GM18520 (cell line): Measurements from ENCODE around the gene MBP.
"Not testable (repeated sequence)": the region's sequence is repeated elsewhere in the genome, so short reads cannot be mapped to it uniquely, and the experiment has no call there.

Experiments used
- ATAC-seq: cut with Tn5 transposase; IDR thresholded peaks from one replicate; pipeline ENCODE4 v1.9.1; 2021; ENCODE audit not compliant: unreplicated experiment

The MBP gene

GRCh38 chr18:77031662-77032061, 100.9 kb downstream of the MBP start:
- ATAC-seq = no peak

DNA sequence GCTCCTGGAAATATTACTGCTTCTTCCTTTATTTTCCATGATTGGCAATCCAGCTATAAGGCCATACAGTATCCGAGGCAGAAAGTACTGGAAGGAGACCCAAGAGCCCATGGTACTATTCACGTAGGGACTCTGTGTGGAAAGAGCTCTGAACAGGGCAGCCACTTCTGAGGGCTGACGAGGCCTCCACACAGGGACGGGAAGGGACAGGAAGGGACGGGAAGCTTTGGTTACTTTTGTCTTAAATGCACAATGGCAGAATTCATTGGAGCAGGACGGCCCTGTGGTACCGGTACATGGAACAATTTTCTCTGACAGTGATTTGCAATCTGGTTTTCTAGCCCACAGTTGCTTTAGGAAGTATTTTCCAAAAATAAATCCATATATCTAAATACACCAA, 102.4 kb downstream of the MBP start:
- no peak for ATAC-seq

GRCh38 chr18:77025831-77026363, 106.7 kb downstream of the MBP start:
- no peak for ATAC-seq

DNA sequence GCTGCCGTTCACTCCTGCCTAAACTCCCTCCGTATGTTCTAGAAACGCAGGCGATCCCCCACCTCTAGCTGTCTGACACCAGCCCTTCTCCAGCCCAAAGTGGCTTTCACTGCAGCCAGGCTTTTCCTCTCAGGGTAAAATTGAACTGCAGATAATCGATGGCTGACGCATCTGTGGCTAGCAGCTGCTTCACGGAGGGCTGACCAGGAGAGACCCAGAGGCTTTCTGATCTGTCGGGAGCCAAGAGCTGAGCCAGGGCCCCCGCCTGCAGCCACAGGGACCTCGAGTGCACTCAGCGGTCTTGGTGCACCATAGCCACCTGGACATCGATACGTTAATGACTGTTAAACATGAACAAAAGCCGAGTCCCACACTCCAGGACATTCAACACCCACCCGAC, 107.5 kb downstream of the MBP start:
- no peak for ATAC-seq

DNA sequence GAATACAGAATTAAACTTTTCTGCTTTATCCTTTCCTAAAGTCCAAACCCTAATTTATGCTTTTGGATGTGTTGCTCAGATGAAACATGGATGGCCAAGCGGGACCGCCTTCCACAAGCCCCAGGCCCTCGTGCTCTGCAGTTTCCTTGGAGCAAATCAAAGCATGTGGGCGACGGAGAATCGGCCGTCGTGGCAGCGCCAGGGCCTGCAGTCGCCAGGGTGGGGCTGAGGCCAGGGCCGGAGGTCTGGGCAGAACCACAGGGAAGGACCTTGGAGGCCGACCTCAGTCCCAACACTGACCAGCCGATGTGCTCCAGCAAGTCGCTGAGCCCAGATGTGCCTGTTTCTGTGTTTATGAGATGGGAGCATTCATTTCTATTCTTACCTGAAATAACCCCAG, 108.1 kb downstream of the MBP start:
- ATAC-seq = no peak

- ATAC-seq = no peak
These were observed 109.3 kb downstream of the MBP start for GRCh38 chr18:77023102-77023782.

DNA sequence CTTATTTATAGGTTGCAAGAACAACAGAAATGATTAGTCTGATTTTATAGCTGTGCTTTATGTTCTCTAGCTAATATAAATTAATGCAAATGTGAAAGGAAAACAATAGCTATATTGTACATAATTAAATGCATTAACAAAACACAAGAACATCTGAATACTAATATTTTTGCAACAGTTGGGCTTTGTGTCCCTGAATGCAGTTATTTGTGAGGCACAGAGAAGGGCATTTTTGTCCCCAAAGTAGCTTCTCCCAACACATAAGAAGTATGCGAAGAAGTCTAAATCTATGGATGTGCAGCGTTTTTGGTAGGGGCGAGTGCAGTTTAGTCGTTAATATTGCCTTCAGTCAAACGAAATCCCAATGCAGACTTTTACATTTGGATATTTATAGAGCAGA, 110.0 kb downstream of the MBP start:
- no peak for ATAC-seq

GRCh38 chr18:77022116-77022515, 110.5 kb downstream of the MBP start:
- no peak for ATAC-seq

GRCh38 chr18:77021478-77021877, 111.1 kb downstream of the MBP start:
- not testable (repeated sequence) for ATAC-seq

GRCh38 chr18:77021075-77021474, 111.5 kb downstream of the MBP start:
- ATAC-seq = no peak

GRCh38 chr18:77020561-77020960, 112.0 kb downstream of the MBP start:
- ATAC-seq = no peak

DNA sequence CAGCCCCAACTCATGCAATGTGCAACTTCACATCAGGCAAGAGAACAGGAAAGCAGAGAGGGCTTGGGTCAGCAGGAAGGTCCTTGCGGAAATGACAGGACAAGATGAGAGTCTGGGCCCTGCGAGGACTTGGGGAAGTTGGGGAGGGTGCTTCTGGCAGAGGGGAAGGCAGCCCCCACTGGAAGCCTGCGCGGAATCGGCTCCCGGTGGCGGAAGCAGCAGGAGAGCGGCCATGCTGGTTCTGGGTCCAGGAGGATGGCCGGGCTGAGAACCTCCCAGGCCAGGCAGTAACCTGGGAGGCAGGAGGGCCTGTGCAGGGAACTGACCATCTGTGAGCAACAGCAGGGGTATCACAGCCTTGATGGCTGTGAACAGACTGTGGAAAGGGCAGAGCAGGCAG, 112.9 kb downstream of the MBP start:
- no peak for ATAC-seq

- ATAC-seq = not testable (repeated sequence)
These were observed 113.9 kb downstream of the MBP start for GRCh38 chr18:77018650-77019049.

DNA sequence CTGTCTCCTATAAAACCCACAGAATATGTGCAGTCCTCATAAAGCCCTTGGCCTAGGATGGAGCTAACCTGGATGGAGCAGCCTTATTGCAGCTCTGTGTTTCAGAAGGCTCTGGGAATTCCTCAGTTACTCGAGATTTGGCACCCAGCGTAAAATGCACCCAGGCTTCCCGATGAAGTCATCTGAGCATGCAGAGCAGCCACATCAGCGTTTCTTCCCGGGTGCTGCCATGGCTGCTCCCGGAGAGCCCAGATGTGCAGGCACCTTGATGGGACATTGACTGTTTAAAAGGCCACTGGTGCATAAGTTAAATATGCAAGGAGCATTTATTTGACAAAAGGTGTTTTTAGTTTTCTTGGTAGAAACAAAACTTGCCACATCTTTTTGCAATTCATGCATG, 115.2 kb downstream of the MBP start:
- no peak for ATAC-seq

- no peak for ATAC-seq
These were observed 115.6 kb downstream of the MBP start for GRCh38 chr18:77016936-77017335.

- ATAC-seq = no peak
These were observed 116.5 kb downstream of the MBP start for GRCh38 chr18:77015771-77016710.

- no peak for ATAC-seq
These were observed 117.4 kb downstream of the MBP start for GRCh38 chr18:77015169-77015568.

DNA sequence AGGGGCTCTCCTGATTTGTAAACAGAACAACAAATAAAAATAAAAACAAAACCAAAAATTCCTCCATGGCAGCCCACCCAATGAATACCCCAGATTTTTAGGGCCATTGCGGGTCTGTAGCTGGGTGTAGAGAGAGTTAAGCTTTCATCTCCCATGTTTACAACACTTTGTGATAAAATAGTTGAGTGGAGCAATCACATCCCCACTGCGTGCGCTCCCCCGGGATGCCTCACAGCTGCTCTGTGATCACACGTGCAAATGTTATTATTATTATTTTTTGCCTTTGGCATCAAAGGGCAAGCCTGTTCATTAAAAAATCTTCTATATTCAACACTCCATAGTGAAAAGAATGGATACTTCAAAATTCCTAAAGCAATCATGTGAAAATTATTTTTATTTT, 118.0 kb downstream of the MBP start:
- ATAC-seq = no peak

DNA sequence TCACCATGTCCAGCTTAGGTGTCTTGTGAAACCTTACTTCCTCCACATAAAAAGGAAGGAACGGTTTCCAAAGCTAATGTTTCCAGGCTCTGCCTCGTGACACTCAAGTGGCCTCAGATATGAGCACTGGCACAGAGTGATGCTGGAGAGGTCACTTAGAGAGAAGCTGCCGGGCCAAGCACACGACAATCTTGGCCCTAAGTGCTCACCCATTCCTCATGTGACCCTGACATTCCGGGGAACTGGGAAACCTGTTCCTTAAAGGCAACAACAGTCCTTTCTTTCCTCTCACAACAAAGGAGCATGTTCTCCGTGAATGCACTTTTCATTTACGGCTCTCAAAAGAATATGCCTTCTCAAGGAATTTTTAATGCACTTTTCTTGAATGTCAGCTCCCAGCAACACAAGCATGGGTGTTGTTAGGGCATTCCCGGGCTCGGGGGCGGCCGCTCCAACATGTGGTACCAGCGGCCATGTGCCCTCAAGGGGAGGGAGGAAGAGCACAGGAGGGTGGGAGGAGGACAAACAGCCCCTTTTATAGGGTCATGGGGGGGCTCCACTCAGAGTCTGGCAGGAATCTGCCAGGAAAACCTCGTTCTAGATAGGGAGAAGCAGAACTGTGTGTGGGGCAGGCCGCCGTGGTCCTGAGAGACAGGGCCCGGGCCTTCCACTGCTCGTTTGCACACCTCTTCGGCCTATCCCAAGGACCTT, 118.6 kb downstream of the MBP start:
- no peak for ATAC-seq

DNA sequence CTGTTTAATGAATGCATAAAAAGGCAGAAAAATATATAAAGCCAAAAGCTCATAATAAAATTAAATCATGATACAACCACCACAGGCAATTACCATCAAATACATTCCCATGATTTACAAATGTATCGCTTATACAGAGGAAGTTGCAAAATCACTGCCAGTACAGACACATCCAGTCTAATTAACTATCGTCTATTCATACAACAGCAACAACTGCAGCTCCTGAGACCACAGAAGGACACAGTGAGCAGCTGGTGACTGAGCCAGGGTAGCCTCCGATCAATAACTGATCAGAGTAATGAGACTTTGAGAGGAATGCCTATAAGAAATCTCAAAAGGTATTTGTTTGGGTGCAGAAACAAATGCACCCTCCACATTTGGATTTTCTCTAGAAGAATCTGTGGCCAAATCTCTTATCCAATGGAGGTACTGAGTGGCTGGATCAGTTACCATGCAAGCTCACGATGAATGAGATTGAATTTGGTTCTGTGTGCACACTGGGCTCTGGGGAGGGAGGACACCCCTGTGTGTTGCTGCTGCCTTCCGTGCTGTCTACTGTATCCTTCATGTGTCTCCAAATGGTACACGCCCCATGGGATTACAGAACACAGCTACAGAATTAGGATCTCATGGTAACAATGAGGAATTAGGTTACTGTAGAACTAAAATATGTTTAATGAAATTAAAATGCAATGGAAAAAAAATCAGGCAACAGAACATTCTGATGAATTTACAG, 119.6 kb downstream of the MBP start:
- ATAC-seq = no peak

GRCh38 chr18:77012120-77012519, 120.5 kb downstream of the MBP start:
- no peak for ATAC-seq
